Myocyte (in vitro differentiated cells): ENCODE data around the gene SGO1. TPM values are rescaled to one million over a fixed set of nuclear protein-coding genes. Genes with fewer than 3 reads are reported as not detected.
A peak's percentile ranks its signal among the peaks of the same experiment; 100 is the strongest.

Experiments
- DNase-seq: peaks from one replicate; pipeline ENCODE4 v3.0.0-alpha.2; 2012; ENCODE audit warnings: low read depth
- total RNA-seq: library from RNA; depleted of rRNA; stranded (reverse); fragments of >200 nt; gene quantifications from 2 replicates; pipeline ENCODE4 v1.2.3, GENCODE V29; 2014

Gene SGO1
- total RNA-seq, 1 donor from 2014 or later = 0.51 TPM

GRCh38 chr3:20160230-20160629, 25.8 kb downstream of the SGO1 start:
- DNase-seq = no peak

GRCh38 chr3:20154928-20155327, 31.1 kb downstream of the SGO1 start:
- DNase-seq = no peak

GRCh38 chr3:20154078-20154477, 31.9 kb downstream of the SGO1 start:
- DNase-seq = no peak

GRCh38 chr3:20148466-20148865, 37.5 kb downstream of the SGO1 start:
- no peak for DNase-seq

GRCh38 chr3:20147361-20147760, 38.6 kb downstream of the SGO1 start:
- DNase-seq = no peak

GRCh38 chr3:20146301-20146700, 39.7 kb downstream of the SGO1 start:
- no peak for DNase-seq

- no peak for DNase-seq
Measured at GRCh38 chr3:20145874-20146273, 40.1 kb downstream of the SGO1 start.

- no peak for DNase-seq
Measured at GRCh38 chr3:20143519-20143918, 42.5 kb downstream of the SGO1 start.

GRCh38 chr3:20142517-20142916, 43.5 kb downstream of the SGO1 start:
- DNase-seq = no peak

- peak; percentile 16 for DNase-seq
Measured at GRCh38 chr3:20141851-20142250, 44.2 kb downstream of the SGO1 start.

- DNase-seq = no peak
Measured at GRCh38 chr3:20141316-20141715, 44.7 kb downstream of the SGO1 start.

GRCh38 chr3:20140881-20141280, 45.1 kb downstream of the SGO1 start:
- no peak for DNase-seq

GRCh38 chr3:20137647-20138046, 48.4 kb downstream of the SGO1 start:
- DNase-seq = no peak

- no peak for DNase-seq
Measured at GRCh38 chr3:20136231-20136630, 49.8 kb downstream of the SGO1 start.

GRCh38 chr3:20130106-20130505, 55.9 kb downstream of the SGO1 start:
- no peak for DNase-seq

- no peak for DNase-seq
Measured at GRCh38 chr3:20128358-20128757, 57.6 kb downstream of the SGO1 start.

- DNase-seq = peak; percentile 32
Measured at GRCh38 chr3:20125897-20126296, 60.1 kb downstream of the SGO1 start.

GRCh38 chr3:20125289-20125688, 60.7 kb downstream of the SGO1 start:
- DNase-seq = no peak

GRCh38 chr3:20123131-20123652, 62.8 kb downstream of the SGO1 start:
- peak; percentile 34 for DNase-seq

GRCh38 chr3:20121088-20121487, 64.9 kb downstream of the SGO1 start:
- DNase-seq = no peak
